Inflammatory macrophage treated with lipopolysaccharide for 4 hours (primary cell): ENCODE measurements around the gene UNC5B.

Source experiments
- DNase-seq: peaks from one replicate; pipeline ENCODE4 v3.0.0-alpha.2; 2020

Gene UNC5B

GRCh38 chr10:71349406-71349805 lies 137.0 kb downstream of the UNC5B start:
- no peak for DNase-seq

DNA sequence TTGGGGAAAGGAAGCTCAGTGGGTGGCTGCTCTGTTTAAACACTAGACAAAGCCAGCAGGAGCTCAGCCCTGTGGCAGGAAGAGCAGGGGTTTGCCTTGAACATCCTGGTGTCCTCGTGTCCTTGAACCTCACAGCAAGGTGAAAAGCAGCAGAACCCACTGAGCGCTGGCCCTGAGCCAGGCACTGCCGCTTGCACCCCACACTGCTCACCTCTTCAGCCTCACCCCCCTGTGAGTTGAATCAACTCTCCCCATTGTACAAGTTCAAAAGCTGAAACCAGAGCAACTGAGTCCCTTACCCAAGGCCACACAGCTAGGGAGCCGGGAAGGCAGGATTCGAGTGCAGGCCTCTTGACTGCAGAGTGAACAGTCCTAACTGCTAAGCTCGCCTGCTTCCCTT lies 138.7 kb downstream of the UNC5B start:
- no peak for DNase-seq

GRCh38 chr10:71351628-71352319 lies 139.4 kb downstream of the UNC5B start:
- DNase-seq, result peak; percentile 59
